ENCODE measurements around the gene ALG12. TPM values are rescaled to one million over a fixed set of nuclear protein-coding genes. Genes with fewer than 3 reads are reported as not detected.

Gene ALG12
- total and polyA plus RNA-seq, 2 of the 13 experiments (the other 11 are each of a cell fraction or from before 2014, with no cell fraction given): 7.8 to 15.8 TPM

DNA sequence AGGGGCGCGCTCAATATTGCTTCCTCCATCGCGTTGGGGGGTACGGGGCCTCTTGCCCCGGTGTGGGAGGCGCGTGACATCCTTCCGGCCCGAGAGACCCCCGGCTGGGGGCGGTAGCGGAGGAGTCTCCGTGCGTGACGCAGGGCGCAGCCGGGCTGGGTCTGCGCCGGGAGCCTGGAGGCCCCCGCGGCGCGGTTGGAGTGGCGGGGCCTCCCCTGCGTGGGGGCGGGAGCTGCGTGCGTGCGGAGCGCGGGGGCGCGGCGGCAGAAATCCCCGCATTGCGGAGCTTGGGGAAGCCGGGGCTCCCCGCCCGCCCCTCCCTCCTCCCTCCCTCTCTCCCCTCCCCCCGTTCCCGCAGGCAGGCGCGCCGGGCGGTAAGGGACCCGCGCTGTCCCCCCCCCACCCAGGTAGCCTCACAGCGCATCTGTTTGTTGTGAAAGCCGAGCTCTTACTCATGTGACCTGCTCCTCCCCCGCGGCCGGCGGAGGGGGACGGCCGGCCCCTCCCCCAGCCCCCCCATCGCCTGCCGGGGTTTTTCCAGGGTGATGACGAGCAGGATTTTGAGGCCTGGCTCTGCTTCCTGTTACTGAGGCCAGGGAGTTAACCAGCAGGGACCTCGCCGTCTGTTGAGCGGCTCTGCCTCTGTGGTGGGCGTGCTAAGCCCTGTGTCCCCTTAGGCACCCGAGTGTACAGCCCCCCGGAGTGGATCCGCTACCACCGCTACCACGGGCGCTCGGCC lies 43.9 kb upstream of the ALG12 start (continued):
- TF ChIP-seq SMAD1 (CRISPR knock-in tag; IDR thresholded peaks at IDR 0.05; ENCODE audit: borderline replicate concordance, low read depth) (no peak), ZNF383 (CRISPR knock-in tag; IDR thresholded peaks at IDR 0.05; ENCODE audit: borderline replicate concordance) (no peak), KDM1A (CRISPR knock-in tag; IDR thresholded peaks at IDR 0.05) (no peak), CAMTA2 (CRISPR knock-in tag; IDR thresholded peaks at IDR 0.05; ENCODE audit: borderline replicate concordance) (no peak), SMAD3 (CRISPR knock-in tag; IDR thresholded peaks at IDR 0.05) (no peak), CBX1 (IDR thresholded peaks at IDR 0.05; ENCODE audit: low read depth) (no peak), FIP1L1 (IDR thresholded peaks at IDR 0.05; ENCODE audit: borderline replicate concordance, insufficient read depth, low read depth, low read length) (no peak), TSC22D2 (CRISPR knock-in tag; IDR thresholded peaks at IDR 0.05; ENCODE audit: borderline replicate concordance) (no peak), ZNF225 (CRISPR knock-in tag; IDR thresholded peaks at IDR 0.05) (no peak), ZNF775 (CRISPR knock-in tag; IDR thresholded peaks at IDR 0.05; ENCODE audit: borderline replicate concordance) (no peak), HMG20A (CRISPR knock-in tag; IDR thresholded peaks at IDR 0.05; ENCODE audit: borderline replicate concordance) (no peak), ZNF496 (CRISPR knock-in tag; IDR thresholded peaks at IDR 0.05; ENCODE audit: insufficient replicate concordance) (no peak), HES4 (CRISPR knock-in tag; IDR thresholded peaks at IDR 0.05; ENCODE audit: borderline replicate concordance) (no peak), STAG1 (CRISPR knock-in tag; IDR thresholded peaks at IDR 0.05) (0 out of 2 replicates have a peak, but pooled peaks have one; percentile 12), FLYWCH1 (CRISPR knock-in tag; IDR thresholded peaks at IDR 0.05) (no peak), ZBTB7A (CRISPR knock-in tag; IDR thresholded peaks at IDR 0.05) (peak; percentile 70; the same call in 1 of the 2 replicates), TAF1 (CRISPR knock-in tag; IDR thresholded peaks at IDR 0.05) (peak; percentile 24), KDM5A (IDR thresholded peaks at IDR 0.05; ENCODE audit: borderline replicate concordance, low read length) (peak; percentile 29; the same call in 1 of the 2 replicates), U2AF2 (IDR thresholded peaks at IDR 0.05; ENCODE audit: low read depth, low read length) (no peak), ZNF766 (CRISPR knock-in tag; IDR thresholded peaks at IDR 0.05; ENCODE audit: borderline replicate concordance) (no peak), NFKB2 (CRISPR knock-in tag; IDR thresholded peaks at IDR 0.05; ENCODE audit: borderline replicate concordance) (no peak), ZFY (CRISPR knock-in tag; IDR thresholded peaks at IDR 0.05) (peak; percentile 45; the same call in 1 of the 2 replicates), ZEB1 (IDR thresholded peaks at IDR 0.05; ENCODE audit: insufficient replicate concordance, low read depth) (peak; percentile 64)
- TF ChIP-seq, protein P1, sequence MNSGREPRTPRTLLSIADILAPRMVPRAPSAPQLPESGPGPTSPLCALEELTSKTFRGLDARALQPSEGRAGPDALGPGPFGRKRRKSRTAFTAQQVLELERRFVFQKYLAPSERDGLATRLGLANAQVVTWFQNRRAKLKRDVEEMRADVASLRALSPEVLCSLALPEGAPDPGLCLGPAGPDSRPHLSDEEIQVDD (CRISPR knock-in tag; IDR thresholded peaks at IDR 0.05; ENCODE audit: borderline replicate concordance): 0 out of 2 replicates have a peak, but pooled peaks have one; percentile 11
- TF ChIP-seq, protein P2, sequence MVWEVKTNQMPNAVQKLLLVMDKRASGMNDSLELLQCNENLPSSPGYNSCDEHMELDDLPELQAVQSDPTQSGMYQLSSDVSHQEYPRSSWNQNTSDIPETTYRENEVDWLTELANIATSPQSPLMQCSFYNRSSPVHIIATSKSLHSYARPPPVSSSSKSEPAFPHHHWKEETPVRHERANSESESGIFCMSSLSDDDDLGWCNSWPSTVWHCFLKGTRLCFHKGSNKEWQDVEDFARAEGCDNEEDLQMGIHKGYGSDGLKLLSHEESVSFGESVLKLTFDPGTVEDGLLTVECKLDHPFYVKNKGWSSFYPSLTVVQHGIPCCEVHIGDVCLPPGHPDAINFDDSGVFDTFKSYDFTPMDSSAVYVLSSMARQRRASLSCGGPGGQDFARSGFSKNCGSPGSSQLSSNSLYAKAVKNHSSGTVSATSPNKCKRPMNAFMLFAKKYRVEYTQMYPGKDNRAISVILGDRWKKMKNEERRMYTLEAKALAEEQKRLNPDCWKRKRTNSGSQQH (CRISPR knock-in tag; IDR thresholded peaks at IDR 0.05; ENCODE audit: low read depth): peak; percentile 10; the same call in 1 of the 2 replicates
- TF ChIP-seq, protein P3, sequence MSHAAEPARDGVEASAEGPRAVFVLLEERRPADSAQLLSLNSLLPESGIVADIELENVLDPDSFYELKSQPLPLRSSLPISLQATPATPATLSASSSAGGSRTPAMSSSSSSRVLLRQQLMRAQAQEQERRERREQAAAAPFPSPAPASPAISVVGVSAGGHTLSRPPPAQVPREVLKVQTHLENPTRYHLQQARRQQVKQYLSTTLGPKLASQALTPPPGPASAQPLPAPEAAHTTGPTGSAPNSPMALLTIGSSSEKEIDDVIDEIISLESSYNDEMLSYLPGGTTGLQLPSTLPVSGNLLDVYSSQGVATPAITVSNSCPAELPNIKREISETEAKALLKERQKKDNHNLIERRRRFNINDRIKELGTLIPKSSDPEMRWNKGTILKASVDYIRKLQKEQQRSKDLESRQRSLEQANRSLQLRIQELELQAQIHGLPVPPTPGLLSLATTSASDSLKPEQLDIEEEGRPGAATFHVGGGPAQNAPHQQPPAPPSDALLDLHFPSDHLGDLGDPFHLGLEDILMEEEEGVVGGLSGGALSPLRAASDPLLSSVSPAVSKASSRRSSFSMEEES (CRISPR knock-in tag; IDR thresholded peaks at IDR 0.05): peak; percentile 89
- TF ChIP-seq, protein P4, sequence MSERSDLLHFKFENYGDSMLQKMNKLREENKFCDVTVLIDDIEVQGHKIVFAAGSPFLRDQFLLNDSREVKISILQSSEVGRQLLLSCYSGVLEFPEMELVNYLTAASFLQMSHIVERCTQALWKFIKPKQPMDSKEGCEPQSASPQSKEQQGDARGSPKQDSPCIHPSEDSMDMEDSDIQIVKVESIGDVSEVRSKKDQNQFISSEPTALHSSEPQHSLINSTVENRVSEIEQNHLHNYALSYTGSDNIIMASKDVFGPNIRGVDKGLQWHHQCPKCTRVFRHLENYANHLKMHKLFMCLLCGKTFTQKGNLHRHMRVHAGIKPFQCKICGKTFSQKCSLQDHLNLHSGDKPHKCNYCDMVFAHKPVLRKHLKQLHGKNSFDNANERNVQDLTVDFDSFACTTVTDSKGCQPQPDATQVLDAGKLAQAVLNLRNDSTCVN (CRISPR knock-in tag; IDR thresholded peaks at IDR 0.05; ENCODE audit: borderline replicate concordance): no peak
